HG03520 (cell line): Measurements from ENCODE around the gene ALKBH7.
"Not testable (repeated sequence)": the region's sequence is repeated elsewhere in the genome, so short reads cannot be mapped to it uniquely, and the experiment has no call there.

Experiments
- ATAC-seq: cut with Tn5 transposase; IDR thresholded peaks from one replicate; pipeline ENCODE4 v1.9.1; 2021; ENCODE audit warnings: mild to moderate bottlenecking, moderate library complexity; ENCODE audit not compliant: unreplicated experiment

ALKBH7 gene

GRCh38 chr19:6394831-6395230 is 22.2 kb downstream of the ALKBH7 start:
- ATAC-seq = no peak

- no peak for ATAC-seq
Observed at GRCh38 chr19:6396305-6396704, 23.7 kb downstream of the ALKBH7 start.

GRCh38 chr19:6400062-6400944 is 27.7 kb downstream of the ALKBH7 start:
- ATAC-seq = not testable (repeated sequence)

GRCh38 chr19:6402058-6402457 is 29.5 kb downstream of the ALKBH7 start:
- no peak for ATAC-seq

GRCh38 chr19:6402837-6403608 is 30.4 kb downstream of the ALKBH7 start:
- no peak for ATAC-seq

GRCh38 chr19:6406401-6406800 is 33.8 kb downstream of the ALKBH7 start:
- ATAC-seq = no peak

GRCh38 chr19:6409346-6409745 is 36.8 kb downstream of the ALKBH7 start:
- no peak for ATAC-seq

- no peak for ATAC-seq
Observed at GRCh38 chr19:6412061-6412446, 39.5 kb downstream of the ALKBH7 start.

- ATAC-seq = no peak
Observed at GRCh38 chr19:6412447-6413091, 40.0 kb downstream of the ALKBH7 start.

- ATAC-seq = no peak
Observed at GRCh38 chr19:6413291-6413690, 40.7 kb downstream of the ALKBH7 start.

GRCh38 chr19:6413721-6414643 is 41.4 kb downstream of the ALKBH7 start:
- no peak for ATAC-seq

GRCh38 chr19:6414793-6415590 is 42.4 kb downstream of the ALKBH7 start:
- no peak for ATAC-seq

- no peak for ATAC-seq
Observed at GRCh38 chr19:6415591-6416190, 43.1 kb downstream of the ALKBH7 start.

- no peak for ATAC-seq
Observed at GRCh38 chr19:6416658-6417405, 44.2 kb downstream of the ALKBH7 start.

GRCh38 chr19:6417713-6418561 is 45.3 kb downstream of the ALKBH7 start:
- no peak for ATAC-seq

- no peak for ATAC-seq
Observed at GRCh38 chr19:6418562-6418932, 46.0 kb downstream of the ALKBH7 start.

GRCh38 chr19:6421075-6422014 is 48.8 kb downstream of the ALKBH7 start:
- ATAC-seq = no peak
